Activated naive CD8-positive, alpha-beta T cell treated with anti-CD3 and anti-CD28 coated beads, Interleukin-2, amount 10 ng/mL, durations not matched to agents 7 days and 5 days (primary cell): ENCODE results near the gene NTN4. TPM values are rescaled to one million over a fixed set of nuclear protein-coding genes. Genes with fewer than 3 reads are reported as not detected.
"Not testable (repeated sequence)": the region's sequence is repeated elsewhere in the genome, so short reads cannot be mapped to it uniquely, and the experiment has no call there.

Source experiments
- ATAC-seq: fragments of 150-1000 bp; cut with Tn5 transposase; one replicate; pipeline ENCODE4 v1.10.0; 2021; ENCODE audit warnings: low read depth, moderate library complexity
- POLR2A ChIA-PET: fragments of 350-600 bp; sonication (Branson Sonifier 250); formaldehyde crosslinking; loops from one replicate; lab custom pipeline; 2021; ENCODE audit warnings: antibody characterized with exemption; lab: Charles Lee
- DNase-seq: peaks from one replicate; pipeline ENCODE4 v3.0.0; 2021
- H3K27ac Mint-ChIP-seq: one replicate; pipeline ENCODE4 v1.8.0; 2022; ENCODE audit warnings: mild to moderate bottlenecking, mixed read lengths
- H3K27me3 Mint-ChIP-seq: one replicate; pipeline ENCODE4 v1.8.0; 2022; ENCODE audit warnings: mild to moderate bottlenecking, moderate library complexity, mixed read lengths
- H3K36me3 Mint-ChIP-seq: one replicate; pipeline ENCODE4 v1.8.0; 2021; ENCODE audit warnings: mild to moderate bottlenecking, mixed read lengths
- H3K4me1 Mint-ChIP-seq: one replicate; pipeline ENCODE4 v1.8.0; 2021; ENCODE audit warnings: mixed read lengths
- H3K4me3 Mint-ChIP-seq: one replicate; pipeline ENCODE4 v1.8.0; 2022; ENCODE audit warnings: mild to moderate bottlenecking, moderate library complexity, mixed read lengths
- H3K9me3 Mint-ChIP-seq: one replicate; pipeline ENCODE4 v1.8.0; 2021; ENCODE audit warnings: mixed read lengths
- total RNA-seq, 2 experiments: library from RNA; stranded (reverse); gene quantifications; one replicate each; pipeline ENCODE4 v1.2.3, GENCODE V29; 2021

The NTN4 gene
- total RNA-seq, 2 experiments from 2014 or later, result 0.08 to 0.17 TPM

GRCh38 chr12:95759039-95759438 is 31.5 kb downstream of the NTN4 start:
- DNase-seq, result no peak
- no peaks in the 10 kb centered on the region for H3K36me3 Mint-ChIP-seq
- no peak overlapping the region for H3K27ac Mint-ChIP-seq
- peaks cover 17% of the 10 kb centered on the region for H3K27me3 Mint-ChIP-seq
- ATAC-seq, result no peak
- no peaks in the 10 kb centered on the region for H3K9me3 Mint-ChIP-seq
- H3K4me1 Mint-ChIP-seq, result no peaks in the 10 kb centered on the region
- H3K4me3 Mint-ChIP-seq, result no peak overlapping the region
- POLR2A ChIA-PET, result no interaction called here

GRCh38 chr12:95756362-95756761 is 34.2 kb downstream of the NTN4 start:
- Mint-ChIP-seq H3K9me3 (no peaks in the 10 kb centered on the region), H3K4me1 (no peaks in the 10 kb centered on the region), H3K27ac (no peak overlapping the region), H3K4me3 (no peak overlapping the region), H3K36me3 (no peaks in the 10 kb centered on the region), H3K27me3 (peaks cover 15% of the 10 kb centered on the region)
- ATAC-seq, result no peak
- POLR2A ChIA-PET, result no interaction called here
- no peak for DNase-seq

GRCh38 chr12:95755261-95755865 is 35.2 kb downstream of the NTN4 start:
- Mint-ChIP-seq H3K27ac (no peak overlapping the region), H3K27me3 (peaks cover 12% of the 10 kb centered on the region)
- POLR2A ChIA-PET, result no interaction called here

GRCh38 chr12:95746062-95746461 is 44.5 kb downstream of the NTN4 start:
- H3K4me3 Mint-ChIP-seq, POLR2A ChIA-PET, H3K36me3 Mint-ChIP-seq, ATAC-seq, H3K4me1 Mint-ChIP-seq, H3K27ac Mint-ChIP-seq, DNase-seq, H3K9me3 Mint-ChIP-seq: not testable (repeated sequence)
- peaks cover 20% of the 10 kb centered on the region for H3K27me3 Mint-ChIP-seq

More at GRCh38 chr12:95755261-95755865, 35.2 kb downstream of the NTN4 start:
- Mint-ChIP-seq H3K36me3 (no peaks in the 10 kb centered on the region), H3K9me3 (no peaks in the 10 kb centered on the region), H3K4me3 (no peak overlapping the region), H3K4me1 (no peaks in the 10 kb centered on the region)
- no peak for DNase-seq
- ATAC-seq, result no peak

DNA sequence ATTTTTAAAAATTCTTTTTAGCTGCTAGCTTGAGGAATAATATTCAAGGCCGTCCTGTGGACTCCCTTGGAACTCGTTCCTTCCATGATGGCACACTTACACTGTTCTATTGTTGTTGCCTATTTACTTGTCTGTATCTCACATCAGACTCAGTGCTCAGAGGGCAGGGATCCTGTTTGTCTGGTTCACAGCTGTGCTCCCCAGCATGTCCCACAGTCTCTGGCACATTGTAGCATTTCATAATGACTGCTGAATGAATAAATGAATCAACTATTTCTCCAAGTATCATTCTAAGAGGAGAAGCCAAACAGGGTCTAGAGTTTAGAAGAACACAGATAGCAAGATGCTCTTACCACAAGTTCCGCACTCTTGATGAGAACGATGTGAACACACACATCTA is 48.0 kb downstream of the NTN4 start:
- Mint-ChIP-seq H3K4me3 (no peak overlapping the region), H3K4me1 (no peaks in the 10 kb centered on the region), H3K27me3 (peaks cover 20% of the 10 kb centered on the region), H3K36me3 (no peaks in the 10 kb centered on the region), H3K27ac (no peak overlapping the region), H3K9me3 (peaks cover 4% of the 10 kb centered on the region)
- DNase-seq, result no peak
- POLR2A ChIA-PET, result no interaction called here
- ATAC-seq, result no peak

DNA sequence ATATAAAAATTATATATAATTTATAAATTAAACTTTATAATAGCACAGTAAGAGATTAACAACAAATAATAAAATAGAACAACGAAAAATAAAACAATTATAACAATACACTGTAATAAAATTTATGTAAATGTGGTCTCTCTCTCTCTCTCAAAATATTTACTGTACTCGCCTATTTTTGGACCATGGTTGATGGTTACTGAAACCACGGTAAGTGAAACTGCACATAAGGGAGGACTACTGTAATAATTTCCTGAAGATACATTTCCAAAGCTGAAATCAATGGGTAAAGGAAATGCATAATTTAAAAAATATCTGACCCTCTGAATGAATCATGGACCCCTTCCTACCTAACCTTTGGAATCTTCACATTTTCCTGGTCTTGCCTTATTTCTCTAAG is 48.9 kb downstream of the NTN4 start:
- POLR2A ChIA-PET, result no interaction called here
- Mint-ChIP-seq H3K4me1 (no peaks in the 10 kb centered on the region), H3K9me3 (peaks cover 4% of the 10 kb centered on the region), H3K36me3 (no peaks in the 10 kb centered on the region), H3K27ac (no peak overlapping the region), H3K27me3 (peaks cover 23% of the 10 kb centered on the region), H3K4me3 (no peak overlapping the region)
- DNase-seq (no peak), ATAC-seq (no peak)

DNA sequence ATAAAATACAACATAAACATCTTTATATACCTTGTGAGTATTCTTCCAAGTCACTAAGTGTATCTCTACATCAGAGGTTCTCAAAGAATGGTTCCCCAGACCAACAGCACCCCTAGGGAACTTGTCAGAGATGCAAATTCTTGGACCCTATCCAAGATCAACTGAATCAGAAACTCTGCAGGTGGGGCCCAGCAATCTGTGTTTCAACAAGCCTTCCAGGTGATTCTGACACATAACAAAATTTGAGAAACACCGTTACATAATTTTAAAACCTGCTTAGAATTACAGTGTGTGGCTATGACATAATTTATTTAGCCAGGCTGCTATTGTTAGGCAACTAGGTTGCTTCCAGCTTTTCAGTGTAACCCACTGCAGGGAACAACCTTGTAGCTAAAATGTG is 49.8 kb downstream of the NTN4 start:
- H3K4me3 Mint-ChIP-seq, result no peak overlapping the region
- no peaks in the 10 kb centered on the region for H3K36me3 Mint-ChIP-seq
- POLR2A ChIA-PET, result no interaction called here
- H3K27me3 Mint-ChIP-seq, result peaks cover 20% of the 10 kb centered on the region
- ATAC-seq (no peak), DNase-seq (no peak)
- no peaks in the 10 kb centered on the region for H3K4me1 Mint-ChIP-seq
- H3K9me3 Mint-ChIP-seq, result peaks cover 4% of the 10 kb centered on the region
- H3K27ac Mint-ChIP-seq, result no peak overlapping the region

- H3K4me3 Mint-ChIP-seq, result no peak overlapping the region
- H3K9me3 Mint-ChIP-seq, result no peaks in the 10 kb centered on the region
- ATAC-seq (no peak), DNase-seq (no peak)
- H3K27ac Mint-ChIP-seq, result no peak overlapping the region
- H3K27me3 Mint-ChIP-seq, result peaks cover 10% of the 10 kb centered on the region
- POLR2A ChIA-PET, result no interaction called here
- no peaks in the 10 kb centered on the region for H3K4me1 Mint-ChIP-seq
- H3K36me3 Mint-ChIP-seq, result no peaks in the 10 kb centered on the region
Observed at GRCh38 chr12:95739561-95740313, 50.8 kb downstream of the NTN4 start.

DNA sequence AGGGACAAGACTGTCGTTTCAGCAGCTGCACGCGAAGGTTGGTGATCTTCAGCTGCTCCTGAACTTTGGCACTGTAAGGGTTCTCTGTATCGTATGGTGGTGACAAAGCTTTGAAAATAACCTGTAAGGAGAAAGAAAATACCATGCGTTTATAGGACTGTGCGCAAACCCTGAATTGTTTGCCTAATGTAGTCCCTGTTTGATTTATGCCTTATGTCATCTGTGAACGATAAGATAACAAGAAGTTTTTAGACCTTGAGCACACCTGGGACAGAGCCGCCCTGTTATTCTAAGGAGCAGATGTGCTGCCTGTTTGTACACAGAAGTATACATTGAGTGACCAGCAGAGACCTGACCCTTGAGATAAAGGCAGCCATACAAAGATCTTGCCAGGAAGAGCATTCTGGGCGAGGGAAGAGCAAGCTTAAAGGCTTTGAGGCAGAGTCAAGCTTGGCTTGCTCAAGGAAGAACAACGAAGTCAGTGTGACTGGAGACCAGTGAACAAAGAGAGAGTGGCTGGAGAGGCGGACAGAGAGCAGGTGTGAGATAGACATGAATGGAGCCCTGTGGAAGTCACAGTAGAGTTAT is 52.4 kb downstream of the NTN4 start:
- Mint-ChIP-seq H3K27ac (no peak overlapping the region), H3K9me3 (no peaks in the 10 kb centered on the region), H3K36me3 (no peaks in the 10 kb centered on the region), H3K27me3 (peaks cover 8% of the 10 kb centered on the region), H3K4me3 (no peak overlapping the region), H3K4me1 (no peaks in the 10 kb centered on the region)
- ATAC-seq (no peak), DNase-seq (no peak)
- POLR2A ChIA-PET, result no interaction called here

GRCh38 chr12:95736631-95737030 is 53.9 kb downstream of the NTN4 start:
- no peaks in the 10 kb centered on the region for H3K36me3 Mint-ChIP-seq
- ATAC-seq (no peak), DNase-seq (no peak)
- H3K27ac Mint-ChIP-seq, result no peak overlapping the region
- peaks cover 2% of the 10 kb centered on the region for H3K27me3 Mint-ChIP-seq
- POLR2A ChIA-PET, result no interaction called here
- H3K9me3 Mint-ChIP-seq, result no peaks in the 10 kb centered on the region
- H3K4me3 Mint-ChIP-seq, result no peak overlapping the region
- H3K4me1 Mint-ChIP-seq, result no peaks in the 10 kb centered on the region

DNA sequence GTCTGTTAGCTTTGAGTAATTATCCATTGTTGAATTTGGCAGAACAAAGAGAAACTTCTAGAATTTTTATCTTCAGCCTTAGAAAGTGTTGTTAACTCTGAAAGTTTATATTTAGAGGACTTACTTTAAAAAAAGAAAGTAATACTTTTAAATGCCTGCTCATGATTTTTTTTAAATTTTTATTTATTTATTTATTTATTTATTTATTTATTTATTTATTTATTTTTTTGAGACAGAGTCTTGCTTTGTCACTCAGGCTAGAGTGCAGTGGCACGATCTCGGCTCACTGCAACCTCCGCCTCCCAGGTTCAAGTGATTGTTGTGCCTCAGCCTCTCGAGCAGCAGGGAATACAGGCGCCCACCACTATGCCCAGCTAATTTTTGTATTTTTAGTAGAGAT is 54.8 kb downstream of the NTN4 start:
- ATAC-seq, H3K27me3 Mint-ChIP-seq, H3K4me3 Mint-ChIP-seq, H3K4me1 Mint-ChIP-seq, DNase-seq, H3K27ac Mint-ChIP-seq, POLR2A ChIA-PET, H3K36me3 Mint-ChIP-seq, H3K9me3 Mint-ChIP-seq: not testable (repeated sequence)

DNA sequence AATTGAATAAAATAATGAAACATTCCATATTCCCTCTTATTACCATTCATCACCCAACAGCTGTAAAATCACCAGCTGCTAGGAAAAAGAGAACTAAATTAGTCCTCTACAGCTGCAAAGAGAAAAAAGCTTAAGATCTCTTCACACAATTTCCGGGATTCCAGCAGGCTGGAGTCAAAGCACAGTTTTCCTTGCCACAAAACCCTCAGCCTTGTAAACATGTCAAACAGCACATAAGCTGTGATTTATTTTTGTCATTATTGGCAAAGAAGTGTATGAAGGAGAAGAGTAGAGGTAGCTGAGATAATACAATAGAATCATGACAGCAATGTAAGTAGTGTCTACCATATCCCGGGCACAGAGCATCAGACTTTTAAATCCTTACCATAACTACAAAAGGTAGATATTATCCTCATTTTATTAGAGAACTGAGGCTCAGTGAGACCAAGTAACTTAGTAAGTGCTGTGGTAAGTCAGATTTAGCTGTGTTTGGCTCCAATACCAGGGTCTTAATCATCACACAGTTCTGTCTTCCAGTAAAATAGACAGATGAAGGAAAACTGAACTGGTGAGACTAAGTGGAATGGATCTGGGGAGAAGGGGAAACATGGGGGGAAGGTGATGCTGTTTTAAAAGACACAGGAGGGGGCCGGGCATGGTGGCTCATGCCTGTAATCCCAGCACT is 57.3 kb downstream of the NTN4 start:
- Mint-ChIP-seq H3K4me3 (no peak overlapping the region), H3K27ac (no peak overlapping the region), H3K9me3 (peaks cover 2% of the 10 kb centered on the region)

DNA sequence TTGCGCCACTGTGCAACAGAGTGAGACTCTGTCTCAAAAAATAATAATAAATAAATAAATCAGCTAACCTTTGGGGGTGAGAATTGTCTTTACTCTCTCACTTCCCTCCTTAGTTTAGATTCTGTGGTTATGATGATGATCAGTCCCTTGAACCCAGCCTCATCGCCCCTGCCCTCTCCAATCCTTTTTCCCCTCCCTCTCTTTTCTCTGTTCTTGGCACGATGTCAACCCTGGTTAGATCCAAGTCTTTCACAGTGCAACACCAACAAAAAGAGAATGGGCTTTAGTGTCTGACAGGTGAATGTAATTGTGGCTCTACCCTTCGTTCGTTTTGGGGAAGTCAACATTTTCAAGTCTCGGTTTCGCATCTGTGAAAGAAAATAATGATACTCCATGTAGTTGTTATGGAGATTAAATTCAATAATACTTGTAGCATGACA is 59.0 kb downstream of the NTN4 start:
- Mint-ChIP-seq H3K4me1 (no peaks in the 10 kb centered on the region), H3K27me3 (peaks cover 7% of the 10 kb centered on the region), H3K36me3 (no peaks in the 10 kb centered on the region), H3K4me3 (no peak overlapping the region), H3K9me3 (peaks cover 5% of the 10 kb centered on the region), H3K27ac (no peak overlapping the region)
- POLR2A ChIA-PET, result interaction anchor here (0.7 kb wide), 2 partner anchors 536 to 940 kb away, joined by 3 read pairs; no protein-coding TSS in a partner anchor
- ATAC-seq, result no peak
- DNase-seq, result no peak

More for the DNA sequence above, 57.3 kb downstream of the NTN4 start:
- ATAC-seq (no peak), DNase-seq (no peak)
- Mint-ChIP-seq H3K36me3 (no peaks in the 10 kb centered on the region), H3K27me3 (peaks cover 5% of the 10 kb centered on the region), H3K4me1 (no peaks in the 10 kb centered on the region)
- POLR2A ChIA-PET, result no interaction called here
